Bone marrow (tissue), 2 donors: Measurements from ENCODE around the gene SRSF3.
A peak's percentile ranks its signal among the peaks of the same experiment; 100 is the strongest.
"Not testable (repeated sequence)": the region's sequence is repeated elsewhere in the genome, so short reads cannot be mapped to it uniquely, and the experiment has no call there.

Source experiments
- DNase-seq, 2 donors: peaks; one replicate each; lab custom pipeline; 2025; lab: John Stamatoyannopoulos, UW

Gene SRSF3

GRCh38 chr6:36605143-36605542 is 11.0 kb downstream of the SRSF3 start:
- no peak for DNase-seq

- no peak for DNase-seq
Measured at GRCh38 chr6:36605560-36606391, 11.6 kb downstream of the SRSF3 start.

- not testable (repeated sequence) for DNase-seq
Measured at GRCh38 chr6:36607305-36607682, 13.1 kb downstream of the SRSF3 start.

- no peak for DNase-seq
Measured at GRCh38 chr6:36607683-36608386, 13.7 kb downstream of the SRSF3 start.

GRCh38 chr6:36608788-36609563 is 14.8 kb downstream of the SRSF3 start:
- no peak for DNase-seq

- no peak for DNase-seq
Measured at GRCh38 chr6:36609582-36609981, 15.4 kb downstream of the SRSF3 start.

- DNase-seq: no peak
Measured at GRCh38 chr6:36610041-36610955, 16.1 kb downstream of the SRSF3 start.

GRCh38 chr6:36610956-36611336 is 16.8 kb downstream of the SRSF3 start:
- no peak for DNase-seq

GRCh38 chr6:36611679-36612078 is 17.5 kb downstream of the SRSF3 start:
- DNase-seq: not testable (repeated sequence)

GRCh38 chr6:36612101-36612625 is 18.0 kb downstream of the SRSF3 start:
- no peak for DNase-seq

- no peak for DNase-seq
Measured at GRCh38 chr6:36613200-36613995, 19.2 kb downstream of the SRSF3 start.

- peak in 1 of 2 donors; percentile 53 for DNase-seq
Measured at GRCh38 chr6:36615018-36615761, 21.0 kb downstream of the SRSF3 start.

- DNase-seq: no peak
Measured at GRCh38 chr6:36616893-36617521, 22.8 kb downstream of the SRSF3 start.

GRCh38 chr6:36618366-36619355 is 24.5 kb downstream of the SRSF3 start:
- peak in 1 of 2 donors; percentile 22 for DNase-seq

GRCh38 chr6:36621371-36621855 is 27.3 kb downstream of the SRSF3 start:
- no peak for DNase-seq

- DNase-seq: no peak
Measured at GRCh38 chr6:36622901-36623546, 28.9 kb downstream of the SRSF3 start.
